ACC112 (cell line): ENCODE results near the gene HMGN5.

Source experiments
- H2AFZ ChIP-seq: fragments of 200-600 bp; sonication (generic); one replicate; pipeline ENCODE4 v1.6.0; 2017; ENCODE audit warnings: antibody characterized with exemption, low read length; ENCODE audit not compliant: unreplicated experiment
- H3K27ac ChIP-seq: fragments of 200-600 bp; sonication (generic); 2 replicates; pipeline ENCODE4 v1.5.1; 2014; ENCODE audit warnings: low read depth, mild to moderate bottlenecking, antibody characterized with exemption, low read length, moderate library complexity
- H3K27me3 ChIP-seq: fragments of 200-600 bp; sonication (generic); 2 replicates; pipeline ENCODE4 v1.6.1; 2014; ENCODE audit warnings: mild to moderate bottlenecking, antibody characterized with exemption, low read length, moderate library complexity, mixed read lengths; ENCODE audit not compliant: insufficient read depth
- H3K36me3 ChIP-seq: fragments of 200-600 bp; sonication (generic); 2 replicates; pipeline ENCODE4 v1.6.1; 2016; ENCODE audit warnings: mild to moderate bottlenecking, antibody characterized with exemption, low read length, moderate library complexity, mixed read lengths; ENCODE audit not compliant: insufficient read depth
- H3K4me1 ChIP-seq: fragments of 200-600 bp; sonication (generic); one replicate; pipeline ENCODE4 v1.6.1; 2016; ENCODE audit warnings: low read length, mixed read lengths; ENCODE audit not compliant: insufficient read depth, unreplicated experiment, control insufficient read depth
- H3K4me3 ChIP-seq: fragments of 200-600 bp; sonication (generic); 2 replicates; pipeline ENCODE4 v1.5.1; 2014; ENCODE audit warnings: mild to moderate bottlenecking, low read depth, low read length
- H3K79me2 ChIP-seq: fragments of 200-600 bp; sonication (generic); one replicate; pipeline ENCODE4 v1.6.0; 2016; ENCODE audit warnings: low read length; ENCODE audit not compliant: control insufficient read depth, unreplicated experiment, insufficient read depth

Gene HMGN5

GRCh38 chrX:81120258-81120935, 81.3 kb downstream of the HMGN5 start:
- Histone ChIP-seq H3K27me3 (peaks cover 26% of the 10 kb centered on the region), H3K36me3 (no peaks in the 10 kb centered on the region), H3K4me3 (peak overlapping the region; percentile 82), H3K4me1 (no peaks in the 10 kb centered on the region), H3K79me2 (no peaks in the 10 kb centered on the region), H3K27ac (no peak overlapping the region), H2AFZ (peak overlapping the region; percentile 93)

- no peaks in the 10 kb centered on the region for H3K4me1 ChIP-seq
- no peak overlapping the region for H3K27ac ChIP-seq
- H2AFZ ChIP-seq: no peak overlapping the region
- no peaks in the 10 kb centered on the region for H3K36me3 ChIP-seq
- no peak overlapping the region for H3K4me3 ChIP-seq
- no peaks in the 10 kb centered on the region for H3K79me2 ChIP-seq
- H3K27me3 ChIP-seq: no peaks in the 10 kb centered on the region
These were observed 87.0 kb downstream of the HMGN5 start for GRCh38 chrX:81114757-81115156.

GRCh38 chrX:81110286-81110685, 91.4 kb downstream of the HMGN5 start:
- Histone ChIP-seq H3K4me3 (no peak overlapping the region), H3K79me2 (no peaks in the 10 kb centered on the region), H3K27me3 (no peaks in the 10 kb centered on the region), H3K27ac (no peak overlapping the region), H2AFZ (no peak overlapping the region), H3K36me3 (no peaks in the 10 kb centered on the region), H3K4me1 (no peaks in the 10 kb centered on the region)

GRCh38 chrX:81082649-81083048, 119.1 kb downstream of the HMGN5 start:
- no peaks in the 10 kb centered on the region for H3K27me3 ChIP-seq
- no peaks in the 10 kb centered on the region for H3K36me3 ChIP-seq
- no peak overlapping the region for H3K4me3 ChIP-seq
- no peaks in the 10 kb centered on the region for H3K79me2 ChIP-seq
- H2AFZ ChIP-seq: no peak overlapping the region
- no peaks in the 10 kb centered on the region for H3K4me1 ChIP-seq
- H3K27ac ChIP-seq: no peak overlapping the region
